ENCODE results near the gene CPNE7. TPM values are rescaled to one million over a fixed set of nuclear protein-coding genes. Genes with fewer than 3 reads are reported as not detected.
A peak's percentile ranks its signal among the peaks of the same experiment; 100 is the strongest.

CPNE7 gene
- total and polyA plus RNA-seq, 2 of the 13 experiments (the other 11 are each of a cell fraction or from before 2014, with no cell fraction given) = 0.59 TPM; not detected in 1

GRCh38 chr16:89613231-89613953 lies 37.8 kb downstream of the CPNE7 start, which contains the start of gene DPEP1:
Gene DPEP1, plus strand, starts transcription at chr16:89613642. Its CDS starts 16,769 bp downstream, at chr16:89630411.
- H3K4me2 ChIP-seq (ENCODE audit: low read depth, low read length) = no peak within 1 kb of the TSS
- no peaks in the 10 kb centered on the region for H3K36me3 ChIP-seq (replicated peaks in 1 of 2; ENCODE audit: control insufficient read depth in 1 of 2, insufficient read depth in 2 of 2, low read length in 2 of 2)
- 61% methylated on average over 19 of the region's 19 CpGs for WGBS (ENCODE audit: low lambda C conversion rate)
- TF ChIP-seq ZNF263 (CRISPR knock-in tag; IDR thresholded peaks at IDR 0.05) (peak; percentile 85), HOXD1 (CRISPR knock-in tag; IDR thresholded peaks at IDR 0.05) (no peak)
- ChIA-PET POLR2A (no interaction called here), CTCF (ENCODE audit: low intra/inter-chr PET ratio, low total read pairs) (interaction anchor here (1.2 kb wide), 1 partner anchor 28 kb away, joined by 4 read pairs; no protein-coding TSS in a partner anchor)
- H3K79me2 ChIP-seq (ENCODE audit: insufficient read depth, low read length) = no peaks in the 10 kb centered on the region
- H3K27ac ChIP-seq (ENCODE audit: extremely low read length, insufficient read depth, low read length) = no peak within 1 kb of the TSS
- in situ Hi-C loops (cut with HindIII; ENCODE audit: extremely low pct_ligation_motif_present, low pct_unique_long_range_greater_than_20kb) = no loop called here
- no peaks in the 10 kb centered on the region for H3K9me3 ChIP-seq (ENCODE audit: low read length)
- no TSS peak for BruUV-seq (replicated peaks)
- ATAC-seq (peak; percentile 19; the same call in 2 of the 3 replicates), FAIRE-seq (no peak), DNase-seq (ENCODE audit: low spot score) (no peak)
- no peak within 1 kb of the TSS for H3K9ac ChIP-seq (ENCODE audit: insufficient read depth, low read depth, low read length)
- intact Hi-C loops (cut with micrococcal nuclease; ENCODE audit: unreplicated experiment) = no loop called here
- no peak within 1 kb of the TSS for H2AFZ ChIP-seq (ENCODE audit: low read length)
- H3K4me1 ChIP-seq (ENCODE audit: insufficient read depth, low read length) = peaks cover 44% of the 10 kb centered on the region
- peaks cover 5 to 22% of the 10 kb centered on the region in 2 experiments; a peak in 3 of 5 replicates for H3K27me3 ChIP-seq (ENCODE audit: control insufficient read depth in 1 of 2, insufficient read depth in 2 of 2, low read length in 2 of 2)
- no peaks in the 10 kb centered on the region for H4K20me1 ChIP-seq (ENCODE audit: insufficient read depth, low read length)
- no peak within 1 kb of the TSS for H3K4me3 ChIP-seq (replicated peaks in 1 of 3; ENCODE audit: insufficient read depth in 1 of 3, low read depth in 2 of 3, low read length in 3 of 3)

DNA sequence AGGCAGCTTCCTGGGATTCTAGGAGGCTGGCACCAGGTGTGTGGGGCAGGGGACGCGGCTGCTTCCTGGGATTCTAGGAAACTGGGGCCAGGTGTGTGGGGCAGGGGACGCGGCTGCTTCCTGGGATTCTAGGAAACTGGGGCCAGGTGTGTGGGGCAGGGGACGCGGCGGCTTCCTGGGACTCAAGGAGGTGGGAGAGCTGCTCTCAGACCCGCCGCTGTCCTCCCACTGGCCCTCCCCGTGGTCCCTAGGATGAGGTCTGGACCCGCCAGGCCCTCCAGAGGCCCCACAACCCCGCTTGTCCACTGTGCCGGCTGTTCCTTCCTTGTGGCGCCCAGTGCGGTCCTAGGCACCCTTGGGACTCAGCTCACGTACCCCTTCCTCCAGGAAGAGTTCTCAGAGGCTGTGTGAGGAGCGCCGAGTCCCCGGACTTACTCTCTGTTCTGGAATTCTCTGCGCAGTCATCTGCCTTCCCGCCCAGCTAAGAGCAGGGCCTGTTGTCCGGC lies 38.4 kb downstream of the CPNE7 start:
- peaks cover 40% of the 10 kb centered on the region for H3K4me1 ChIP-seq (ENCODE audit: insufficient read depth, low read length)
- H3K4me2 ChIP-seq (ENCODE audit: low read depth, low read length) = no peak overlapping the region
- H2AFZ ChIP-seq (ENCODE audit: low read length) = no peak overlapping the region
- H3K27ac ChIP-seq (ENCODE audit: extremely low read length, insufficient read depth, low read length) = no peak overlapping the region
- H3K27me3 ChIP-seq (ENCODE audit: control insufficient read depth in 1 of 2, insufficient read depth in 2 of 2, low read length in 2 of 2) = peaks cover 5 to 20% of the 10 kb centered on the region in 2 experiments; a peak in 2 of 5 replicates
- H3K9ac ChIP-seq (ENCODE audit: insufficient read depth, low read depth, low read length) = no peak overlapping the region
- ATAC-seq (no peak; the same call in 2 of the 3 replicates), FAIRE-seq (no peak), DNase-seq (ENCODE audit: low spot score) (no peak)
- CTCF ChIA-PET (ENCODE audit: low intra/inter-chr PET ratio, low total read pairs) = no interaction called here
- no peaks in the 10 kb centered on the region for H4K20me1 ChIP-seq (ENCODE audit: insufficient read depth, low read length)
- H3K9me3 ChIP-seq (ENCODE audit: low read length) = no peaks in the 10 kb centered on the region
- intact Hi-C loops (cut with micrococcal nuclease; ENCODE audit: unreplicated experiment) = no loop called here
- BruUV-seq (replicated peaks) = no TSS peak
- in situ Hi-C loops (cut with HindIII; ENCODE audit: extremely low pct_ligation_motif_present, low pct_unique_long_range_greater_than_20kb) = no loop called here
- no peak overlapping the region for H3K4me3 ChIP-seq (replicated peaks in 1 of 3; ENCODE audit: insufficient read depth in 1 of 3, low read depth in 2 of 3, low read length in 3 of 3)
- TF ChIP-seq GTF3A (CRISPR knock-in tag; conservative IDR thresholded peaks at IDR 0.05) (no peak), SP4 (CRISPR knock-in tag; IDR thresholded peaks at IDR 0.05) (no peak), SIX1 (CRISPR knock-in tag; IDR thresholded peaks at IDR 0.05; ENCODE audit: borderline replicate concordance) (no peak), NFKB2 (CRISPR knock-in tag; IDR thresholded peaks at IDR 0.05; ENCODE audit: borderline replicate concordance) (no peak), ZNF496 (CRISPR knock-in tag; IDR thresholded peaks at IDR 0.05; ENCODE audit: insufficient replicate concordance) (no peak), ZNF124 (CRISPR knock-in tag; IDR thresholded peaks at IDR 0.05) (no peak), FLYWCH1 (CRISPR knock-in tag; IDR thresholded peaks at IDR 0.05) (no peak)
- POLR2A ChIA-PET = no interaction called here
- 77% methylated on average over 20 of the region's 22 CpGs for WGBS (ENCODE audit: low lambda C conversion rate)
- no peaks in the 10 kb centered on the region for H3K79me2 ChIP-seq (ENCODE audit: insufficient read depth, low read length)
- no peaks in the 10 kb centered on the region for H3K36me3 ChIP-seq (replicated peaks in 1 of 2; ENCODE audit: control insufficient read depth in 1 of 2, insufficient read depth in 2 of 2, low read length in 2 of 2)

Measured in HepG2 (cell line).